Coronary artery (tissue), 2 donors: ENCODE data around the gene NFATC2.

Source experiments
- DNase-seq: peaks from one replicate; pipeline ENCODE4 v3.0.0-alpha.2; 2017; ENCODE audit warnings: low spot score
- H3K27ac ChIP-seq, 2 donors: fragments of 200-600 bp; sonication (generic); one replicate each; pipeline ENCODE4 v1.5.1; 2016 to 2019
- H3K4me3 ChIP-seq: fragments of 200-600 bp; sonication (generic); 2 replicates; pipeline ENCODE4 v1.5.1; 2016; ENCODE audit warnings: mild to moderate bottlenecking, moderate library complexity
- CTCF ChIP-seq: fragments of 200-600 bp; sonication (generic); IDR thresholded peaks from one replicate; pipeline ENCODE4 v1.5.1; 2019; ENCODE audit warnings: antibody characterized with exemption

The NFATC2 gene

GRCh38 chr20:51542571-51543421 lies at the start of gene NFATC2:
Gene NFATC2 (minus strand): TSS chr20:51542719. CDS start chr20:51542499, 220 bp downstream.
- H3K27ac ChIP-seq: peak within 1 kb of the TSS; percentile 52 to 83
- DNase-seq: no peak
- H3K4me3 ChIP-seq: peak within 1 kb of the TSS; percentile 73
- TF ChIP-seq CTCF: no peak

GRCh38 chr20:51591871-51592270 lies 49.4 kb upstream of the NFATC2 start:
- TF ChIP-seq CTCF: no peak
- H3K4me3 ChIP-seq: no peak overlapping the region
- DNase-seq: no peak
- H3K27ac ChIP-seq: no peak overlapping the region

- no peak for DNase-seq
- H3K4me3 ChIP-seq: no peak overlapping the region
- TF ChIP-seq CTCF: no peak
- H3K27ac ChIP-seq: no peak overlapping the region
Measured at GRCh38 chr20:51588762-51589161, 46.2 kb upstream of the NFATC2 start.

- no peak for DNase-seq
- H3K4me3 ChIP-seq: no peak overlapping the region
- no peak for TF ChIP-seq CTCF
Measured at GRCh38 chr20:51587145-51587544, 44.6 kb upstream of the NFATC2 start.

GRCh38 chr20:51586005-51586440 lies 43.5 kb upstream of the NFATC2 start:
- no peak for TF ChIP-seq CTCF

More at GRCh38 chr20:51587145-51587544, 44.6 kb upstream of the NFATC2 start:
- no peak overlapping the region for H3K27ac ChIP-seq

GRCh38 chr20:51585148-51585547 lies 42.6 kb upstream of the NFATC2 start:
- TF ChIP-seq CTCF: no peak
- DNase-seq: no peak
- Histone ChIP-seq H3K4me3 (no peak overlapping the region), H3K27ac (no peak overlapping the region)

More at GRCh38 chr20:51586005-51586440, 43.5 kb upstream of the NFATC2 start:
- no peak overlapping the region for H3K4me3 ChIP-seq
- DNase-seq: no peak
- H3K27ac ChIP-seq: no peak overlapping the region

GRCh38 chr20:51584737-51585136 lies 42.2 kb upstream of the NFATC2 start:
- Histone ChIP-seq H3K27ac (no peak overlapping the region), H3K4me3 (no peak overlapping the region)
- DNase-seq: no peak
- TF ChIP-seq CTCF: no peak
